CD4-positive, alpha-beta T cell treated with Interleukin-17A for 4 hours (primary cell): ENCODE measurements around the gene VPS35L.
"Not testable (repeated sequence)": the region's sequence is repeated elsewhere in the genome, so short reads cannot be mapped to it uniquely, and the experiment has no call there.

ENCODE experiments used
- DNase-seq: peaks from one replicate; pipeline ENCODE4 v3.0.0-alpha.2; 2020; ENCODE audit warnings: mixed read lengths

The VPS35L gene

GRCh38 chr16:19657831-19658230 lies 102.3 kb downstream of the VPS35L start:
- DNase-seq = no peak

GRCh38 chr16:19659554-19659953 lies 104.1 kb downstream of the VPS35L start:
- DNase-seq = no peak

- no peak for DNase-seq
Measured at GRCh38 chr16:19660432-19660831, 104.9 kb downstream of the VPS35L start.

- DNase-seq = no peak
Measured at GRCh38 chr16:19662351-19662750, 106.8 kb downstream of the VPS35L start.

GRCh38 chr16:19664166-19664565 lies 108.7 kb downstream of the VPS35L start:
- no peak for DNase-seq

- not testable (repeated sequence) for DNase-seq
Measured at GRCh38 chr16:19665313-19665712, 109.8 kb downstream of the VPS35L start.

GRCh38 chr16:19666477-19666876 lies 111.0 kb downstream of the VPS35L start:
- no peak for DNase-seq

- DNase-seq = no peak
Measured at GRCh38 chr16:19672378-19672777, 116.9 kb downstream of the VPS35L start.

GRCh38 chr16:19674485-19674884 lies 119.0 kb downstream of the VPS35L start:
- DNase-seq = no peak

- DNase-seq = no peak
Measured at GRCh38 chr16:19677402-19677801, 121.9 kb downstream of the VPS35L start.

GRCh38 chr16:19678804-19679203 lies 123.3 kb downstream of the VPS35L start:
- DNase-seq = no peak

- not testable (repeated sequence) for DNase-seq
Measured at GRCh38 chr16:19679281-19679680, 123.8 kb downstream of the VPS35L start.

GRCh38 chr16:19680881-19681340 lies 125.4 kb downstream of the VPS35L start:
- DNase-seq = no peak

GRCh38 chr16:19681637-19682036 lies 126.1 kb downstream of the VPS35L start:
- DNase-seq = no peak

- no peak for DNase-seq
Measured at GRCh38 chr16:19683453-19684236, 128.1 kb downstream of the VPS35L start.

- DNase-seq = no peak
Measured at GRCh38 chr16:19685176-19685575, 129.7 kb downstream of the VPS35L start.

GRCh38 chr16:19687279-19687678 lies 131.8 kb downstream of the VPS35L start:
- no peak for DNase-seq

- DNase-seq = no peak
Measured at GRCh38 chr16:19688396-19689024, 133.0 kb downstream of the VPS35L start.

GRCh38 chr16:19689342-19689741 lies 133.8 kb downstream of the VPS35L start:
- DNase-seq = no peak

GRCh38 chr16:19690196-19690595 lies 134.7 kb downstream of the VPS35L start:
- no peak for DNase-seq

GRCh38 chr16:19691161-19691711 lies 135.7 kb downstream of the VPS35L start:
- no peak for DNase-seq

- no peak for DNase-seq
Measured at GRCh38 chr16:19694989-19695388, 139.5 kb downstream of the VPS35L start.

- DNase-seq = peak; percentile 82
Measured at GRCh38 chr16:19696328-19696727, 140.8 kb downstream of the VPS35L start.

- peak; percentile 10 for DNase-seq
Measured at GRCh38 chr16:19696961-19697360, 141.5 kb downstream of the VPS35L start.
